ENCODE measurements around the gene CNPY4. TPM values are rescaled to one million over a fixed set of nuclear protein-coding genes. Genes with fewer than 3 reads are reported as not detected.

The CNPY4 gene
- total RNA-seq (2014; rRNA removed; shearing (Covaris generic)) (20.9 and 24.5 TPM in 2 replicates), total RNA-seq (2022) (25.8 and 26.7 TPM in 2 replicates), Bru-seq, nascent RNA (percentile 55 among the genes with signal in this experiment), BruChase-seq, experiment 1, labeled RNA remaining after a 6-hour chase (percentile 65 among the genes with signal in this experiment), BruChase-seq, experiment 2, labeled RNA remaining after a 2-hour chase (percentile 67 among the genes with signal in this experiment)
- long read RNA-seq, transcript CNPY4-201 (6 exons, 1,502 nt) = major isoform, 6 of 11 reads
- long read RNA-seq, partial matches to known transcripts = 0 of 11 reads
- long read RNA-seq, other reads (novel, unspliced or antisense) = 5 of 11 reads

DNA sequence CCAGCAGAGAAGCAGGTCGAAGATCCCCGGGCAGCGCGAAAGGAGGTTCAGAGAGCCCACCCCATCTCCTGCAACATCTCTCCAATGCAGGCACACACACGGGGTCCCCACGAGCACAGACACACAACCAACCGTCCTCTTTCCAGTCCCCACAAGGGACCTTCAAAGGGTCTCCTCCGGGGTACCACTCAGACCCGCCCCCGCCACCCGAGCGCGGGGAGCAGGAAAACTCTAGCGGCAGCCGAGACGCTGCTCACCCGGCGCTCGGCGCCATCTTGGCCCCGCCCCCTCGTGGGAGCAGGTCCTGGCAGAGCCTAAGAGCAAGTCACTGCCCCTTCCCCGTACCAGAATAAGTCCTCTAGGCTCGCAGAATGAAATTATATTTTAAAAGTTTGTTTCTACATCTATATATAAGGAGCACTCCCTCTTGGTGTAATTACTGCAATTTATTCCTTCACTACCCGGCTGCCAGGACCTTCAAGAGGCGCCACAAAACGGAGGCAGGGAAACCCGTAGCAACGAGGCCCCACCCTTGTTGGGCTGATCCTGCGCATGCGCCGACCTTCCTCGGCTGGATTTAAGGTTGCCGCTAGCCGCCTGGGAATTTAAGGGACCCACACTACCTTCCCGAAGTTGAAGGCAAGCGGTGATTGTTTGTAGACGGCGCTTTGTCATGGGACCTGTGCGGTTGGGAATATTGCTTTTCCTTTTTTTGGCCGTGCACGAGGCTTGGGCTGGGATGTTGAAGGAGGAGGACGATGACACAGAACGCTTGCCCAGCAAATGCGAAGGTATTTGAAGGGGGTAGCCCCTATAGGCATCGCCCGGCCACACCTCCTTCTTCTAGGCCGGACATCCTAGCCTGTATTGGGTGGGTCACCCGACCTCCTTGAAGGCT lies at the start of gene CNPY4, which contains the start of gene TAF6:
Gene CNPY4, plus strand, starts transcription at position 563 of the 898 bp plus-strand sequence. Its CDS starts 111 bp downstream, at position 674.
Gene TAF6, minus strand, starts transcription at position 287 of the 898 bp plus-strand sequence. CDS start 5,149 bp downstream, outside the sequence.
- Histone ChIP-seq H2AFZ (ENCODE audit: low read length) (peak within 1 kb of the TSS; percentile 84), H3K4me3 (ENCODE audit: low read depth, low read length, poor library complexity, severe bottlenecking) (peak within 1 kb of the TSS; percentile 80), H3K36me3 (ENCODE audit: insufficient read depth, low read length) (peaks cover 24% of the 10 kb centered on the region), H3K27ac (ENCODE audit: low read depth, low read length, poor library complexity, severe bottlenecking) (peak within 1 kb of the TSS; percentile 73), H3K9me2 (ENCODE audit: insufficient read depth, low read length) (no peaks in the 10 kb centered on the region), H4K20me1 (ENCODE audit: insufficient read depth, low read length) (no peaks in the 10 kb centered on the region), H3K4me1 (ENCODE audit: insufficient read depth, low read length, poor library complexity, severe bottlenecking) (peaks cover 15% of the 10 kb centered on the region), H3K79me2 (ENCODE audit: insufficient read depth, low read depth, low read length) (peaks cover 19% of the 10 kb centered on the region; the same call in 1 of the 2 replicates), H3K9me3 (ENCODE audit: low read length) (no peaks in the 10 kb centered on the region), H3K4me2 (ENCODE audit: low read length) (peak within 1 kb of the TSS; percentile 85)
- BruUV-seq (replicated peaks) = no TSS peak
- ChIA-PET CTCF (ENCODE audit: unreplicated experiment) (no interaction called here), POLR2A (interaction anchor here (1.0 to 2.2 kb wide), 3 partner anchors 17 to 33 kb away, joined by 3 to 10 read pairs (median 10); partner anchors contain the start of genes AP4M1, LAMTOR4 and MCM7)
- intact Hi-C loops (cut with micrococcal nuclease; ENCODE audit: unreplicated experiment) = loop anchor here (1.0 kb wide), 1 partner anchor 18 kb away; the partner anchor contains the start of genes AP4M1 and MCM7
- no peak for TF ChIP-seq EZH2phosphoT487 (IDR thresholded peaks at IDR 0.05; ENCODE audit: borderline replicate concordance, low read depth, low read length)
- peak; percentile 98 for DNase-seq (ENCODE audit: low spot score)

GRCh38 chr7:100069991-100070390 lies 49.4 kb upstream of the CNPY4 start:
- Histone ChIP-seq H3K9me2 (ENCODE audit: insufficient read depth, low read length) (no peaks in the 10 kb centered on the region), H3K4me2 (ENCODE audit: low read length) (no peak overlapping the region), H3K79me2 (ENCODE audit: insufficient read depth, low read depth, low read length) (no peaks in the 10 kb centered on the region), H4K20me1 (ENCODE audit: insufficient read depth, low read length) (no peaks in the 10 kb centered on the region), H3K9me3 (ENCODE audit: low read length) (no peaks in the 10 kb centered on the region), H3K27ac (ENCODE audit: low read depth, low read length, poor library complexity, severe bottlenecking) (no peak overlapping the region), H3K36me3 (ENCODE audit: insufficient read depth, low read length) (peaks cover 62% of the 10 kb centered on the region), H3K4me1 (ENCODE audit: insufficient read depth, low read length, poor library complexity, severe bottlenecking) (no peaks in the 10 kb centered on the region), H2AFZ (ENCODE audit: low read length) (no peak overlapping the region), H3K4me3 (ENCODE audit: low read depth, low read length, poor library complexity, severe bottlenecking) (no peak overlapping the region)
- no peak for DNase-seq (ENCODE audit: low spot score)
- POLR2A ChIA-PET = interaction anchor here (0.8 kb wide), 1 partner anchor 109 kb away, joined by 3 read pairs; no protein-coding TSS in a partner anchor
- CTCF ChIA-PET (ENCODE audit: unreplicated experiment) = no interaction called here
- TF ChIP-seq EZH2phosphoT487 (IDR thresholded peaks at IDR 0.05; ENCODE audit: borderline replicate concordance, low read depth, low read length) = no peak
- TF ChIP-seq, protein P1, sequence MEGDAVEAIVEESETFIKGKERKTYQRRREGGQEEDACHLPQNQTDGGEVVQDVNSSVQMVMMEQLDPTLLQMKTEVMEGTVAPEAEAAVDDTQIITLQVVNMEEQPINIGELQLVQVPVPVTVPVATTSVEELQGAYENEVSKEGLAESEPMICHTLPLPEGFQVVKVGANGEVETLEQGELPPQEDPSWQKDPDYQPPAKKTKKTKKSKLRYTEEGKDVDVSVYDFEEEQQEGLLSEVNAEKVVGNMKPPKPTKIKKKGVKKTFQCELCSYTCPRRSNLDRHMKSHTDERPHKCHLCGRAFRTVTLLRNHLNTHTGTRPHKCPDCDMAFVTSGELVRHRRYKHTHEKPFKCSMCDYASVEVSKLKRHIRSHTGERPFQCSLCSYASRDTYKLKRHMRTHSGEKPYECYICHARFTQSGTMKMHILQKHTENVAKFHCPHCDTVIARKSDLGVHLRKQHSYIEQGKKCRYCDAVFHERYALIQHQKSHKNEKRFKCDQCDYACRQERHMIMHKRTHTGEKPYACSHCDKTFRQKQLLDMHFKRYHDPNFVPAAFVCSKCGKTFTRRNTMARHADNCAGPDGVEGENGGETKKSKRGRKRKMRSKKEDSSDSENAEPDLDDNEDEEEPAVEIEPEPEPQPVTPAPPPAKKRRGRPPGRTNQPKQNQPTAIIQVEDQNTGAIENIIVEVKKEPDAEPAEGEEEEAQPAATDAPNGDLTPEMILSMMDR (conservative IDR thresholded peaks at IDR 0.05; ENCODE audit: low read length) = no peak
- no TSS peak for BruUV-seq (replicated peaks)
- intact Hi-C loops (cut with micrococcal nuclease; ENCODE audit: unreplicated experiment) = no loop called here

Data from OCI-LY7 (cell line).